Measurements from ENCODE around the gene LAD1. TPM values are rescaled to one million over a fixed set of nuclear protein-coding genes. Genes with fewer than 3 reads are reported as not detected.

The LAD1 gene
- total and polyA plus RNA-seq, 4 donors, result 17.8 to 63.8 (median 38.7) TPM

GRCh38 chr1:201376107-201376463 lies 23.0 kb downstream of the LAD1 start:
- no peak for DNase-seq
- Histone ChIP-seq H3K9me3 (ENCODE audit: control insufficient read depth in 4 of 4, insufficient read depth in 3 of 4, low read length in 3 of 4) (no peaks in the 10 kb centered on the region), H3K4me1 (ENCODE audit: control insufficient read depth in 5 of 5, insufficient read depth in 5 of 5, low read length in 5 of 5) (peaks cover 0 to 29% (median 3%) of the 10 kb centered on the region in 5 donors), H3K9ac (ENCODE audit: insufficient read depth in 1 of 2, low read length in 2 of 2) (no peak overlapping the region), H3K27me3 (ENCODE audit: control insufficient read depth in 3 of 3, insufficient read depth in 3 of 3, low read length in 2 of 3) (peaks cover 0 to 5% (median 5%) of the 10 kb centered on the region in 3 donors), H3K36me3 (ENCODE audit: control insufficient read depth in 4 of 4, insufficient read depth in 4 of 4, low read length in 4 of 4) (no peaks in the 10 kb centered on the region), H3K27ac (ENCODE audit: low read depth in 1 of 2, low read length in 1 of 2) (peak overlapping the region in 1 of 2 donors; percentile 95), H3K4me3 (no peak overlapping the region)
- TF ChIP-seq CTCF (IDR thresholded peaks at IDR 0.05; ENCODE audit: control extremely low read depth, extremely low read depth), result no peak
- WGBS, 2 donors, result 36 to 43% methylated on average over 4 of the region's 4 CpGs
- ATAC-seq (ENCODE audit: insufficient read depth, low FRiP score), result no peak

GRCh38 chr1:201375169-201375568 lies 24.0 kb downstream of the LAD1 start:
- TF ChIP-seq CTCF (IDR thresholded peaks at IDR 0.05; ENCODE audit: control extremely low read depth, extremely low read depth), result no peak
- peaks cover 0 to 26% (median 3%) of the 10 kb centered on the region in 5 donors for H3K4me1 ChIP-seq (ENCODE audit: control insufficient read depth in 5 of 5, insufficient read depth in 5 of 5, low read length in 5 of 5)
- 67 to 78% methylated on average over 4 of the region's 4 CpGs for WGBS, 2 donors
- H3K27ac ChIP-seq (ENCODE audit: low read depth in 1 of 2, low read length in 1 of 2), result peak overlapping the region in 1 of 2 donors; percentile 95
- DNase-seq, result no peak
- H3K36me3 ChIP-seq (ENCODE audit: control insufficient read depth in 4 of 4, insufficient read depth in 4 of 4, low read length in 4 of 4), result no peaks in the 10 kb centered on the region
- ATAC-seq (ENCODE audit: insufficient read depth, low FRiP score), result no peak
- H3K27me3 ChIP-seq (ENCODE audit: control insufficient read depth in 3 of 3, insufficient read depth in 3 of 3, low read length in 2 of 3), result peaks cover 0 to 5% (median 5%) of the 10 kb centered on the region in 3 donors
- no peak overlapping the region for H3K9ac ChIP-seq (ENCODE audit: insufficient read depth in 1 of 2, low read length in 2 of 2)
- no peak overlapping the region for H3K4me3 ChIP-seq
- H3K9me3 ChIP-seq (ENCODE audit: control insufficient read depth in 4 of 4, insufficient read depth in 3 of 4, low read length in 3 of 4), result no peaks in the 10 kb centered on the region

GRCh38 chr1:201374364-201374763 lies 24.8 kb downstream of the LAD1 start:
- Histone ChIP-seq H3K4me3 (no peak overlapping the region), H3K27ac (ENCODE audit: low read depth in 1 of 2, low read length in 1 of 2) (peak overlapping the region in 1 of 2 donors; percentile 95), H3K9me3 (ENCODE audit: control insufficient read depth in 4 of 4, insufficient read depth in 3 of 4, low read length in 3 of 4) (no peaks in the 10 kb centered on the region), H3K4me1 (ENCODE audit: control insufficient read depth in 5 of 5, insufficient read depth in 5 of 5, low read length in 5 of 5) (peaks cover 0 to 22% (median 3%) of the 10 kb centered on the region in 5 donors), H3K36me3 (ENCODE audit: control insufficient read depth in 4 of 4, insufficient read depth in 4 of 4, low read length in 4 of 4) (no peaks in the 10 kb centered on the region), H3K9ac (ENCODE audit: insufficient read depth in 1 of 2, low read length in 2 of 2) (no peak overlapping the region), H3K27me3 (ENCODE audit: control insufficient read depth in 3 of 3, insufficient read depth in 3 of 3, low read length in 2 of 3) (peaks cover 0 to 5% (median 5%) of the 10 kb centered on the region in 3 donors)
- no peak for TF ChIP-seq CTCF (IDR thresholded peaks at IDR 0.05; ENCODE audit: control extremely low read depth, extremely low read depth)
- DNase-seq (no peak), ATAC-seq (ENCODE audit: insufficient read depth, low FRiP score) (no peak)
- 35 to 51% methylated on average over 7 of the region's 7 CpGs for WGBS, 2 donors

GRCh38 chr1:201371792-201372191 lies 27.3 kb downstream of the LAD1 start:
- peak overlapping the region in 1 of 2 donors; percentile 95 for H3K27ac ChIP-seq (ENCODE audit: low read depth in 1 of 2, low read length in 1 of 2)
- no peak for TF ChIP-seq CTCF (IDR thresholded peaks at IDR 0.05; ENCODE audit: control extremely low read depth, extremely low read depth)
- 60 to 64% methylated on average over 6 of the region's 6 CpGs for WGBS, 2 donors
- ATAC-seq (ENCODE audit: insufficient read depth, low FRiP score) (no peak), DNase-seq (no peak)
- peaks cover 0 to 9% (median 0%) of the 10 kb centered on the region in 5 donors for H3K4me1 ChIP-seq (ENCODE audit: control insufficient read depth in 5 of 5, insufficient read depth in 5 of 5, low read length in 5 of 5)
- H3K9ac ChIP-seq (ENCODE audit: insufficient read depth in 1 of 2, low read length in 2 of 2), result no peak overlapping the region
- H3K27me3 ChIP-seq (ENCODE audit: control insufficient read depth in 3 of 3, insufficient read depth in 3 of 3, low read length in 2 of 3), result peaks cover 0 to 5% (median 5%) of the 10 kb centered on the region in 3 donors
- H3K4me3 ChIP-seq, result no peak overlapping the region
- no peaks in the 10 kb centered on the region for H3K36me3 ChIP-seq (ENCODE audit: control insufficient read depth in 4 of 4, insufficient read depth in 4 of 4, low read length in 4 of 4)
- no peaks in the 10 kb centered on the region for H3K9me3 ChIP-seq (ENCODE audit: control insufficient read depth in 4 of 4, insufficient read depth in 3 of 4, low read length in 3 of 4)
